ENCODE measurements around the gene JPH4. TPM values are rescaled to one million over a fixed set of nuclear protein-coding genes. Genes with fewer than 3 reads are reported as not detected.

The JPH4 gene
- total RNA-seq, 1 donor from 2014 or later = 5.1 TPM

- no peaks in the 10 kb centered on the region for H3K9me3 ChIP-seq
- no peak for TF ChIP-seq CTCF (IDR thresholded peaks at IDR 0.05)
- no peaks in the 10 kb centered on the region for H3K27me3 ChIP-seq (ENCODE audit: low read depth)
- DNase-seq (no peak), ATAC-seq (no peak)
- H3K27ac ChIP-seq = no peak overlapping the region
- H3K36me3 ChIP-seq = peaks cover 70% of the 10 kb centered on the region
- intact Hi-C loops (cut with DNase I) = loop anchor here (10.0 kb wide), 1 partner anchor 89 kb away; no protein-coding TSS in a partner anchor
- H3K4me1 ChIP-seq = peaks cover 17% of the 10 kb centered on the region
- no peak overlapping the region for H3K4me3 ChIP-seq
Observed at GRCh38 chr14:23563473-23564180, 15.0 kb downstream of the JPH4 start.

- Histone ChIP-seq H3K27me3 (ENCODE audit: low read depth) (no peaks in the 10 kb centered on the region), H3K27ac (no peak overlapping the region), H3K9me3 (no peaks in the 10 kb centered on the region), H3K4me3 (no peak overlapping the region), H3K36me3 (peaks cover 77% of the 10 kb centered on the region), H3K4me1 (peaks cover 10% of the 10 kb centered on the region)
- TF ChIP-seq CTCF (IDR thresholded peaks at IDR 0.05) = peak; percentile 90
- DNase-seq = no peak
- intact Hi-C loops (cut with DNase I) = loop anchor here (10.0 kb wide), 1 partner anchor 88 kb away; no protein-coding TSS in a partner anchor
- ATAC-seq = peak; percentile 30 to 57
Observed at GRCh38 chr14:23562822-23563472, 15.6 kb downstream of the JPH4 start.

GRCh38 chr14:23561873-23562821, 16.4 kb downstream of the JPH4 start:
- Histone ChIP-seq H3K27ac (no peak overlapping the region), H3K36me3 (peaks cover 79% of the 10 kb centered on the region), H3K9me3 (no peaks in the 10 kb centered on the region), H3K4me1 (peaks cover 9% of the 10 kb centered on the region), H3K4me3 (no peak overlapping the region), H3K27me3 (ENCODE audit: low read depth) (no peaks in the 10 kb centered on the region)
- DNase-seq = no peak
- intact Hi-C loops (cut with DNase I) = loop anchor here (10.0 kb wide), 1 partner anchor 87 kb away; no protein-coding TSS in a partner anchor
- TF ChIP-seq CTCF (IDR thresholded peaks at IDR 0.05) = no peak
- ATAC-seq = peak; percentile 29 to 62

GRCh38 chr14:23561259-23561658, 17.3 kb downstream of the JPH4 start:
- no peak for DNase-seq
- H3K4me3 ChIP-seq = no peak overlapping the region
- H3K9me3 ChIP-seq = no peaks in the 10 kb centered on the region
- H3K4me1 ChIP-seq = peaks cover 11% of the 10 kb centered on the region
- no peak for TF ChIP-seq CTCF (IDR thresholded peaks at IDR 0.05)
- intact Hi-C loops (cut with DNase I) = loop anchor here (10.0 kb wide), 1 partner anchor 86 kb away; no protein-coding TSS in a partner anchor
- H3K36me3 ChIP-seq = peaks cover 79% of the 10 kb centered on the region
- ATAC-seq = no peak
- H3K27ac ChIP-seq = no peak overlapping the region
- no peaks in the 10 kb centered on the region for H3K27me3 ChIP-seq (ENCODE audit: low read depth)

GRCh38 chr14:23559926-23560520, 18.6 kb downstream of the JPH4 start:
- Histone ChIP-seq H3K9me3 (no peaks in the 10 kb centered on the region), H3K27me3 (ENCODE audit: low read depth) (no peaks in the 10 kb centered on the region), H3K27ac (no peak overlapping the region), H3K36me3 (peaks cover 68% of the 10 kb centered on the region), H3K4me1 (peaks cover 18% of the 10 kb centered on the region), H3K4me3 (no peak overlapping the region)
- ATAC-seq (no peak), DNase-seq (no peak)
- TF ChIP-seq CTCF (IDR thresholded peaks at IDR 0.05) = no peak
- intact Hi-C loops (cut with DNase I) = loop anchor here (10.0 kb wide), 1 partner anchor 85 kb away; no protein-coding TSS in a partner anchor
